Smooth muscle cell (in vitro differentiated cells): ENCODE results near the gene SYVN1. TPM values are rescaled to one million over a fixed set of nuclear protein-coding genes. Genes with fewer than 3 reads are reported as not detected.

Experiments
- DNase-seq: peaks from one replicate; lab custom pipeline; 2025; ENCODE audit not compliant: unreplicated experiment; lab: John Stamatoyannopoulos, UW
- H2AFZ ChIP-seq: fragments of 200-600 bp; sonication (generic); 2 replicates; pipeline ENCODE4 v1.6.0; 2016; ENCODE audit warnings: antibody characterized with exemption, low read depth, mild to moderate bottlenecking
- H3F3A ChIP-seq: fragments of 200-600 bp; sonication (generic); 2 replicates; pipeline ENCODE4 v1.6.0; 2017; ENCODE audit warnings: antibody characterized with exemption, low read depth
- H3K27ac ChIP-seq: fragments of 200-600 bp; sonication (generic); 2 replicates; pipeline ENCODE4 v1.5.1; 2016; ENCODE audit warnings: low read depth, mild to moderate bottlenecking
- H3K27me3 ChIP-seq: fragments of 200-600 bp; sonication (generic); 2 replicates; pipeline ENCODE4 v1.6.1; 2016; ENCODE audit warnings: low read depth, mild to moderate bottlenecking
- H3K36me3 ChIP-seq: fragments of 200-600 bp; sonication (generic); 2 replicates; pipeline ENCODE4 v1.5.1; 2016; ENCODE audit warnings: low read depth
- H3K4me1 ChIP-seq: fragments of 200-600 bp; sonication (generic); 2 replicates; pipeline ENCODE4 v1.5.1; 2016; ENCODE audit warnings: low read depth
- H3K4me2 ChIP-seq: fragments of 200-600 bp; sonication (generic); 2 replicates; pipeline ENCODE4 v1.6.0; 2016; ENCODE audit warnings: mild to moderate bottlenecking
- H3K4me3 ChIP-seq: fragments of 200-600 bp; sonication (generic); 2 replicates; pipeline ENCODE4 v1.5.1; 2016; ENCODE audit warnings: mild to moderate bottlenecking
- H3K79me2 ChIP-seq: fragments of 200-600 bp; sonication (generic); 2 replicates; pipeline ENCODE4 v1.6.0; 2016; ENCODE audit warnings: low read depth, mild to moderate bottlenecking
- H3K9ac ChIP-seq: fragments of 200-600 bp; sonication (generic); 2 replicates; pipeline ENCODE4 v1.6.0; 2016; ENCODE audit warnings: low read depth
- H3K9me3 ChIP-seq: fragments of 200-600 bp; sonication (generic); replicated peaks from 2 replicates; pipeline ENCODE4 v1.5.1; 2016; ENCODE audit warnings: low read depth
- H4K20me1 ChIP-seq: fragments of 200-600 bp; sonication (generic); 2 replicates; pipeline ENCODE4 v1.6.0; 2016; ENCODE audit warnings: low read depth
- CTCF ChIP-seq: fragments of 200-600 bp; sonication (generic); IDR thresholded peaks from 2 replicates; pipeline ENCODE4 v1.5.1; 2017; ENCODE audit warnings: borderline replicate concordance, mild to moderate bottlenecking, antibody characterized with exemption; ENCODE audit not compliant: insufficient read depth, poor library complexity, severe bottlenecking
- WGBS: methylation state at CpG from one replicate; pipeline ENCODE4 v1.1.7; 2016; ENCODE audit warnings: low lambda C conversion rate; 5-methylcytosine and 5-hydroxymethylcytosine counted together
- polyA plus RNA-seq: library from polyadenylated mRNA; unstranded; fragments of >200 nt; fragmentation: Nextera tagmentation; extraction: Ambion mirVana; gene quantifications from 2 replicates; pipeline ENCODE4 v1.2.1, GENCODE V29; 2016
- total RNA-seq: library from RNA; depleted of rRNA; stranded (reverse); fragments of >200 nt; gene quantifications from 2 replicates; pipeline ENCODE4 v1.2.3, GENCODE V29; 2014

The SYVN1 gene
- total and polyA plus RNA-seq, 2 experiments from 2014 or later, result 30.0 to 52.0 TPM

- Histone ChIP-seq H3K36me3 (no peaks in the 10 kb centered on the region), H3K4me3 (no peak overlapping the region), H3K4me1 (no peaks in the 10 kb centered on the region), H3K27me3 (no peaks in the 10 kb centered on the region), H3F3A (no peaks in the 10 kb centered on the region), H3K27ac (no peak overlapping the region), H3K9ac (no peak overlapping the region), H3K79me2 (peaks cover 18% of the 10 kb centered on the region), H3K9me3 (no peaks in the 10 kb centered on the region), H2AFZ (no peak overlapping the region), H3K4me2 (no peak overlapping the region), H4K20me1 (peaks cover 10% of the 10 kb centered on the region)
- TF ChIP-seq CTCF, result no peak
- 90% methylated on average over 4 of the region's 4 CpGs for WGBS
- DNase-seq, result no peak
Measured at GRCh38 chr11:65104628-65105027, 29.7 kb downstream of the SYVN1 start.

GRCh38 chr11:65103476-65103875 lies 30.8 kb downstream of the SYVN1 start:
- no peak overlapping the region for H2AFZ ChIP-seq
- H3F3A ChIP-seq, result no peaks in the 10 kb centered on the region
- peaks cover 23% of the 10 kb centered on the region for H3K79me2 ChIP-seq
- H3K4me1 ChIP-seq, result no peaks in the 10 kb centered on the region
- H3K27ac ChIP-seq, result peak overlapping the region; percentile 35
- no peak overlapping the region for H3K9ac ChIP-seq
- no peak overlapping the region for H3K4me3 ChIP-seq
- no peaks in the 10 kb centered on the region for H3K36me3 ChIP-seq
- DNase-seq, result no peak
- peaks cover 10% of the 10 kb centered on the region for H4K20me1 ChIP-seq
- TF ChIP-seq CTCF, result no peak
- no peaks in the 10 kb centered on the region for H3K9me3 ChIP-seq
- H3K4me2 ChIP-seq, result no peak overlapping the region
- H3K27me3 ChIP-seq, result no peaks in the 10 kb centered on the region

GRCh38 chr11:65102142-65103095 lies 31.9 kb downstream of the SYVN1 start:
- Histone ChIP-seq H3K79me2 (peaks cover 28% of the 10 kb centered on the region), H3K36me3 (no peaks in the 10 kb centered on the region), H3K9me3 (no peaks in the 10 kb centered on the region), H3K4me1 (no peaks in the 10 kb centered on the region), H3K4me3 (no peak overlapping the region), H3F3A (no peaks in the 10 kb centered on the region), H3K27me3 (no peaks in the 10 kb centered on the region), H3K9ac (no peak overlapping the region), H3K4me2 (no peak overlapping the region), H2AFZ (no peak overlapping the region), H3K27ac (no peak overlapping the region), H4K20me1 (peaks cover 10% of the 10 kb centered on the region)
- 95% methylated on average over 8 of the region's 8 CpGs for WGBS
- DNase-seq, result no peak
- no peak for TF ChIP-seq CTCF
